HG03575 (cell line): Measurements from ENCODE around the gene TKT.
"Not testable (repeated sequence)": the region's sequence is repeated elsewhere in the genome, so short reads cannot be mapped to it uniquely, and the experiment has no call there.

Experiments
- ATAC-seq: cut with Tn5 transposase; IDR thresholded peaks from one replicate; pipeline ENCODE4 v1.9.1; 2021; ENCODE audit not compliant: unreplicated experiment, insufficient number of reproducible peaks, low FRiP score; ENCODE audit errors: extremely low read depth

The TKT gene, protein sequence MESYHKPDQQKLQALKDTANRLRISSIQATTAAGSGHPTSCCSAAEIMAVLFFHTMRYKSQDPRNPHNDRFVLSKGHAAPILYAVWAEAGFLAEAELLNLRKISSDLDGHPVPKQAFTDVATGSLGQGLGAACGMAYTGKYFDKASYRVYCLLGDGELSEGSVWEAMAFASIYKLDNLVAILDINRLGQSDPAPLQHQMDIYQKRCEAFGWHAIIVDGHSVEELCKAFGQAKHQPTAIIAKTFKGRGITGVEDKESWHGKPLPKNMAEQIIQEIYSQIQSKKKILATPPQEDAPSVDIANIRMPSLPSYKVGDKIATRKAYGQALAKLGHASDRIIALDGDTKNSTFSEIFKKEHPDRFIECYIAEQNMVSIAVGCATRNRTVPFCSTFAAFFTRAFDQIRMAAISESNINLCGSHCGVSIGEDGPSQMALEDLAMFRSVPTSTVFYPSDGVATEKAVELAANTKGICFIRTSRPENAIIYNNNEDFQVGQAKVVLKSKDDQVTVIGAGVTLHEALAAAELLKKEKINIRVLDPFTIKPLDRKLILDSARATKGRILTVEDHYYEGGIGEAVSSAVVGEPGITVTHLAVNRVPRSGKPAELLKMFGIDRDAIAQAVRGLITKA

DNA sequence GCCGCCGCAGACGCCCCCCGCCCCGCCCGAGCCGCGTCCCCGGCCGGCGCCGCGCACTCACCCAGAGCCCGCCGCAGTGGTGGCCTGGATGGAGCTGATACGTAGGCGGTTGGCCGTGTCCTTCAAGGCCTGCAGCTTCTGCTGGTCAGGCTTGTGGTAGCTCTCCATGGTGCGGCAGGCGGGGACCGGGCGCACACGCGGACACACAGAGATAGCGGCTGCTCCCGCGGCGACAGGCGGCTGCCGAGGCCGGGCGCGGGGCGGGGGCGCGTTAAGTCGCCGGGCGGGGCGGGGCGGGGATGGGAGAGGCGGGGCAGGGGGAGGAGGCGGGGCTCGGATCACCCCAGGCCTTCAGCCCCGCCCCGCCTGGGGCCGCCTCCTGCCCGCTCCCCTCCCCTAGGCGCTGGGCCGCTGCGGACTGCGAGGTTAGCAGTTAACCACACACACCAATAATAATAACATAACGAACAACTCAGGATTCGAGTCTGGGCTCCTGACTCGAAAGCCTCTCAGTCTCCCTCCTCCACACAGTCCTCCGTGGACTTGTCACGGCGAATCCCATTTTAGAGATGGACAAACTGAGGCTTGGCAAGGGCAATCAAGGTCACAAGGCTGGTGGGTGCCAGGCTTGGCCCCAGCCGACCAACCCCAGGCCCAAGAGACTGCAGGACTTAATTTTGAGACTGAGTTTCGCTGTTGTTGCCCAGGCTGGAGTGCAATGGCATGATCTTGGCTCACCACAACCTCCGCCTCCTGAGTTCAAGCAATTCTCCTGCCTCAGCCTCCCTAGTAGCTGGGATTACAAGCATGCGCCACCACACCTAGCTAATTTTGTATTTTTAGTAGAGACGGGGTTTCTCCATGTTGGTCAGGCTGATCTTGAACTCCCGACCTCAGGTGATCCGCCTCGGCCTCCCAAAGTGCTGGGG, at the start of gene TKT:
Gene TKT (minus strand): TSS at position 248 of the 929 bp plus-strand sequence. CDS start 80 bp downstream, at position 168.
- no peak for ATAC-seq

GRCh38 chr3:53303957-53304356, 48.1 kb upstream of the TKT start:
- no peak for ATAC-seq

GRCh38 chr3:53303549-53303948, 47.7 kb upstream of the TKT start:
- ATAC-seq: no peak

- no peak for ATAC-seq
These were observed 45.0 kb upstream of the TKT start for GRCh38 chr3:53300826-53301225.

- not testable (repeated sequence) for ATAC-seq
These were observed 43.8 kb upstream of the TKT start for GRCh38 chr3:53299611-53300023.

GRCh38 chr3:53295410-53295809, 39.6 kb upstream of the TKT start:
- no peak for ATAC-seq

DNA sequence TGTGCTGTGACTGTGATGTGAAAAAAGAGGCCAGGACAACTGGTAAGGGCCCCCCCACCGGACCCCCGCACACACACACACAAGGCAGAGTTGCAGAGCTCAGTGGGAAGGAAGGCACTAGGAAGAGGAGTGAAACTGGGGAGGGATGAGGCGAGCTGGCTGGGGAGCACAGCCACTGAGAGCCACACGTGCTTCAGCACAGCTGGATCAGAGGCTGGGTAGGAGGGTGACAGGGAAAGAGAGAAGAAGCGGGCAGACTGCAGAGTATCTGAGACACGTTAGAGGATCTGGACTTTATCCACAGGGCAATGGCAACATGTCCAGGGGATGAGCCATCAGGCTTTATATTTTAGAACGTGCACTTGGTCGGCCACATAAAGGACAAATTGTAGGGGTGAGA, 38.0 kb upstream of the TKT start:
- ATAC-seq: no peak

DNA sequence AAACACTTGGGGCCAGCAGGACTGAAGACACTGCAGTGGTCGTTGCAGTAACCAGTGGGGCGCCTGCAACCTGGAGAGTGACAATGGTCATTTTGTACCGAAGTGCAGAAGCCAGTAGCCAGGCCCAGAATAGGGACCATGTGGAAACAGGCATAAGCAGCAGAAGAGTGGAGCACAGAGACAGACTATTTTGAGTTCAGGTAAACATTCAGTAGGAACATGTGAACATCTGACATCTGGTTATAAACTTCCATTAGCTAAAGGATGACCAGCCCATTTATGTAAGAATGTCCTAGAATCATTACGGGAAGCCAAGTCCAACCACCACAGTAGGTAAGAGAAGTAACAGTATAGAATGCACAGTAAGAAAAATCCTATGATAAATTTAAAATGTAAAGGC, 32.4 kb upstream of the TKT start:
- no peak for ATAC-seq

- no peak for ATAC-seq
These were observed 31.4 kb upstream of the TKT start for GRCh38 chr3:53287131-53287629.

DNA sequence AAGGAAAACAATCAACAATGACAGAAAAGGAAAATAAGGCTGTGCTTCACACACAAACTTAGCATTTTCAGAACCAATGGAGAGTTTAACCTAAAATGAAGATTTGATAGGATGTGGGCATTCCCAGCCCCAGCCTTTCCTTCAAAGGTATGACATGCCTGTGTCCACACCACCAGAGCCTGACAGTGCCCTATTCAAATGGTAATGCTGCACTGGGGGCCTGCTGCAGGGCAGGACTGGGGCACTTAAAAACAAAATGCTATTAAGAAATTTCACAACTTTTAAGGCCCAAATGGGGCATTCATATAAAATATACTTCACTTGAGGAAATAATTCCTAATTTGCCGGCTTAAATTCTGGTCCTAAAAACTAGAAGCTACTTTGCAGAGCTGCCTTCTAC, 30.9 kb upstream of the TKT start:
- ATAC-seq: no peak

DNA sequence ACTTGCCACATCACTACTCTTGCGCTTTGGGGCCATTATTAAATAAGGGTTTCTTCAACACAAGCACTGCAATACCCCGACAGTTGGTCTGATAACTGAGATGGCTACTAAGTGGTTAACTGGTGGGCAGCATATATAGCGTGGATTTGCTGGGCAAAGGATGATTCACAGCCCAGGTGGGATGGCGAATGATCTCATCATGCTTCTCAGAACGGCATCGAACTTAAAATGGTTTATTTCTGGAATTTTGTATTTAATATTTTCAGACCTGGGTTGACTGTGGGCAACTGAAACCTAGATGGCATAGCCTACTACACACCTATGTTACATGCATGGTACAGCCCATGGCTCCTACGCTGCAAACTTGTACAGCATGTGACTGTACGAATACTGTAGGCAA, 26.8 kb upstream of the TKT start:
- ATAC-seq: no peak

GRCh38 chr3:53278667-53279066, 22.8 kb upstream of the TKT start:
- ATAC-seq: no peak

GRCh38 chr3:53274938-53275605, 19.2 kb upstream of the TKT start:
- ATAC-seq: no peak

DNA sequence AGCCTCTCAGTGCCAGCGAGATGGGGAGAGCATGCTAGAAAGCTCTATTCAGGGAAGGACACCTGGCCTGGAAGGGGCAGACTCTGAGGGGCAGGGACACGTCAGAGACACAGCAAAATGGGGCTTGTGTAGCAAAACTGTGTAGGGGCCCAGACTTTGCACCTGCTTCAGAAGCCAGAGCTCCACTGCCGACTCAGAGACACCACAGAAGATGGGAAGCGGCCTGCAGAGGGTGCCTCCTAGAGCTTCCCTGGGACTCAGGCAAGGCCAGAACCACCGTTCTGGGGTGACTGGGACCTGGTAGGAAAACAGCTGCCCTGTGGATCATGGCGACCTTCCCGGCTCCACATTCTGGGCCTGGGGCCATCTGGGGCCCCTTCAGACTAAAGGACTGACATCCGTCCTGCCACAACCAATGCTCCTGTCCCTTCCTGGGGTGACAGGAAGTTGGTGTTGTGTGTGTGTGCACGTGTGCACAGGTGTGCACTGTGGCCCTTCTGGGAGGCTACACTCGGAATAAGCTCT, 17.4 kb upstream of the TKT start:
- no peak for ATAC-seq

- ATAC-seq: no peak
These were observed 14.4 kb upstream of the TKT start for GRCh38 chr3:53269888-53270880.

DNA sequence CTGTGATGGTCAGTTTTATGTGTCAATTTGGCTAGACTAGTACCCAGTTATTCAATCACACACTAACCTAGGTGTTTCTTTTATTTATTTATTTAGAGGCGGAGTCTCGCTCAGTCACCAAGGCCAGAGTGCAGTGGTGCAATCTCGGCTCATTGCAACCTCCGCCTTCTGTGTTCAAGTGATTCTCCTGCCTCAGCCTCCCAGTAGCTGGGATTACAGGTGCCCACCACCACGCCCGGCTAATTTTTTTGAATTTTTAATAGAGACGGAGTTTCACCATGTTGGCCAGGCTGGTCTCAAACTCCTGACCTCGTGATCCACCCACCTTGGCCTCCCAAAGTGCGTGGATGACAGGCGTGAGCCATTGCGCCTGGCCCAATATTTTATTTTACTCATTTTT, 13.4 kb upstream of the TKT start:
- ATAC-seq: not testable (repeated sequence)

DNA sequence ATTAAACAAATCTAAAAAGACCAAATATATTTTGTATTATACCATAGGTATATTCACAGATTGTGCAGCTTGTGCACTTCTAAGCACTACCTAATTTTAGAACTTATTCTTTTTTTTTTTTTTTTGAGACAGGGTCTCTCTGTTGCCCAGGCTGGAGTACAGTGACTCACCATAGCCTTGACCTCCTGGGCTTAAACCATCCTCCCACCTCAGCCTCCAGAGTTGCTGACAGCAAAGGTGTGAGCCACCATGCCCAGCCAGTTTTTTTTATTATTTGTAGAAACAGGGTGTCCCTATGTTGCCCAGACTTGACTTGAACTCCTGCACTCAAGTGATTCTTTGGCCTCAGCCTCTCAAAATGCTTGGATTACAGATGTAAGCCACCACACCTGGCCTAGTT, 11.9 kb upstream of the TKT start:
- ATAC-seq: no peak

DNA sequence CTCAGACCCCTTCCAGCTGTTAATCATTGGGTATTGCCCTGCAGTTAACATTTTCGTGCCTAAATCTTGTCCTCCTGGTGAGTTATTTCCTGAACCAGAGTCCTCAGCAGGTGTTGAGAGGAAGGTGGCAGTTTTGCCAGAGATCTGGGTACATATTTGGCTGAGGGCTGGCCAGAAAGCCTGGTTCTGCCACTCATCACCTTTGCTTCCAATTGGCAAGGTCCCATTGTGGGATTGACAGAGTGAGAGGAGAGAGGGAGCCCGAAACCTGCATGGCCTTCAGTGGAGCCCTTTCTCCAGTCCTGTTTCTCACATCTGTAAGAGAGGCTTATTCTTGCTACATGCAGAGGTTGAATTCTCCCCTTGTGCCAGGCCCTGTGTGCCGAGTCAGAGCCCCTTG, 8.9 kb upstream of the TKT start:
- no peak for ATAC-seq
